IMR-90 (cell line): ENCODE results near the gene HSBP1L1. TPM values are rescaled to one million over a fixed set of nuclear protein-coding genes. Genes with fewer than 3 reads are reported as not detected.

Experiments
- ATAC-seq: fragments of 200-7000 bp; cut with Tn5 transposase; 2 replicates; pipeline ENCODE4 v1.9.1; 2020; ENCODE audit warnings: low read depth, mild to moderate bottlenecking, moderate library complexity
- BruUV-seq: library from RNA; stranded (reverse); fragments of 400-500 nt; replicated peaks from 2 replicates; lab custom pipeline; 2021; lab: Mats Ljungman, UMichigan
- CTCF ChIA-PET: fragments of 300-600 bp; formaldehyde crosslinking; extraction: SDS; loops from one replicate; lab custom pipeline; 2021; ENCODE audit warnings: antibody characterized with exemption; lab: Yijun Ruan, JAX
- POLR2A ChIA-PET: fragments of 300-600 bp; sonication (Branson Sonifier 250); formaldehyde crosslinking; loops from one replicate; lab custom pipeline; 2022; ENCODE audit warnings: antibody characterized with exemption; ENCODE audit not compliant: unreplicated experiment; lab: Charles Lee
- DNase-seq: peaks from one replicate; pipeline ENCODE4 v3.0.0; 2013
- H2AFZ ChIP-seq: replicated peaks from 2 replicates; pipeline ENCODE3; 2013; ENCODE audit warnings: low read length, mild to moderate bottlenecking; ENCODE audit not compliant: poor library complexity
- H2AK5ac ChIP-seq: 2 replicates; pipeline ENCODE4 v1.6.1; 2013; ENCODE audit warnings: low read depth, low read length, inconsistent platforms
- H2AK9ac ChIP-seq: replicated peaks from 2 replicates; pipeline ENCODE3; 2013; ENCODE audit warnings: mild to moderate bottlenecking, low read depth, low read length, moderate library complexity; ENCODE audit not compliant: poor library complexity
- H2BK120ac ChIP-seq: 2 replicates; pipeline ENCODE4 v1.6.1; 2013; ENCODE audit warnings: low read depth, low read length, inconsistent platforms
- H2BK15ac ChIP-seq: 3 replicates; pipeline ENCODE4 v1.6.1; 2013; ENCODE audit warnings: low read depth, low read length, inconsistent platforms
- H2BK20ac ChIP-seq: 2 replicates; pipeline ENCODE4 v1.6.1; 2013; ENCODE audit warnings: low read depth, mild to moderate bottlenecking, inconsistent platforms, low read length, moderate library complexity
- H2BK5ac ChIP-seq: 2 replicates; pipeline ENCODE4 v1.6.1; 2013; ENCODE audit warnings: mild to moderate bottlenecking, low read depth, low read length, inconsistent platforms; ENCODE audit not compliant: poor library complexity, severe bottlenecking
- H3K14ac ChIP-seq: replicated peaks from 2 replicates; pipeline ENCODE4 v1.6.1; 2013; ENCODE audit warnings: low read depth, low read length, inconsistent platforms
- H3K18ac ChIP-seq: 2 replicates; pipeline ENCODE4 v1.6.1; 2013; ENCODE audit warnings: low read depth, low read length, control low read depth
- H3K23ac ChIP-seq: 2 replicates; pipeline ENCODE4 v1.6.1; 2013; ENCODE audit warnings: low read depth, low read length, inconsistent platforms
- H3K27ac ChIP-seq: 2 replicates; pipeline ENCODE4 v1.5.1; 2013; ENCODE audit warnings: mild to moderate bottlenecking, control low read depth, low read length; ENCODE audit not compliant: insufficient read depth
- H3K27me3 ChIP-seq: 2 replicates; pipeline ENCODE4 v1.6.1; 2013; ENCODE audit warnings: low read length; ENCODE audit not compliant: control insufficient read depth, insufficient read depth
- H3K36me3 ChIP-seq: 2 replicates; pipeline ENCODE4 v1.6.1; 2013; ENCODE audit warnings: low read length, mixed read lengths; ENCODE audit not compliant: control insufficient read depth, insufficient read depth
- H3K4ac ChIP-seq: 2 replicates; pipeline ENCODE4 v1.6.1; 2013; ENCODE audit warnings: low read depth, low read length, inconsistent platforms
- H3K4me1 ChIP-seq: 2 replicates; pipeline ENCODE4 v1.6.1; 2013; ENCODE audit warnings: low read length, mixed read lengths; ENCODE audit not compliant: control insufficient read depth, insufficient read depth
- H3K4me2 ChIP-seq: 2 replicates; pipeline ENCODE4 v1.6.1; 2013; ENCODE audit warnings: low read depth, mild to moderate bottlenecking, control low read depth, low read length, moderate library complexity
- H3K4me3 ChIP-seq: 2 replicates; pipeline ENCODE4 v1.5.1; 2013; ENCODE audit warnings: low read depth, mild to moderate bottlenecking, control low read depth, low read length, moderate library complexity; ENCODE audit not compliant: insufficient read depth
- H3K56ac ChIP-seq: 2 replicates; pipeline ENCODE4 v1.6.1; 2013; ENCODE audit warnings: low read length, inconsistent platforms; ENCODE audit not compliant: insufficient read depth; ENCODE audit errors: extremely low read depth
- H3K79me1 ChIP-seq, 2 experiments: 2 replicates each; pipeline ENCODE4 v1.6.1; 2013; ENCODE audit warnings: low read length in 2 of 2, inconsistent platforms in 1 of 2, low read depth in 1 of 2
- H3K9ac ChIP-seq: 2 replicates; pipeline ENCODE4 v1.6.1; 2013; ENCODE audit warnings: low read depth, low read length, control low read depth
- H3K9me1 ChIP-seq: 2 replicates; pipeline ENCODE4 v1.6.1; 2013; ENCODE audit warnings: low read length, inconsistent platforms; ENCODE audit not compliant: insufficient read depth
- H3K9me3 ChIP-seq: 2 replicates; pipeline ENCODE4 v1.6.1; 2013; ENCODE audit warnings: low read length; ENCODE audit not compliant: control insufficient read depth, insufficient read depth
- H4K20me1 ChIP-seq: 2 replicates; pipeline ENCODE4 v1.6.1; 2013; ENCODE audit warnings: low read length, inconsistent platforms; ENCODE audit not compliant: insufficient read depth
- H4K5ac ChIP-seq: 2 replicates; pipeline ENCODE4 v1.6.1; 2013; ENCODE audit warnings: mild to moderate bottlenecking, low read depth, low read length, control low read depth
- H4K8ac ChIP-seq, 2 experiments: 2 replicates each; pipeline ENCODE4 v1.6.1; 2013; ENCODE audit warnings: low read depth in 2 of 2, low read length in 2 of 2, control low read depth in 1 of 2, inconsistent platforms in 1 of 2
- H4K91ac ChIP-seq: 2 replicates; pipeline ENCODE4 v1.6.1; 2013; ENCODE audit warnings: low read depth, low read length, inconsistent platforms; ENCODE audit not compliant: insufficient read depth
- BHLHE40 ChIP-seq: fragments of 150-350 bp; IDR thresholded peaks from 2 replicates; pipeline ENCODE4 v1.6.1; 2016; ENCODE audit warnings: mild to moderate bottlenecking, low read depth, low read length
- CEBPB ChIP-seq: IDR thresholded peaks from 2 replicates; pipeline ENCODE4 v1.6.1; 2012; ENCODE audit warnings: low read depth, low read length, improper control_type of control experiment
- ELK1 ChIP-seq: fragments of 150-350 bp; IDR thresholded peaks from 2 replicates; pipeline ENCODE4 v1.6.1; 2016; ENCODE audit warnings: low read depth, mild to moderate bottlenecking, low read length, moderate library complexity, borderline replicate concordance
- MXI1 ChIP-seq: IDR thresholded peaks from 2 replicates; pipeline ENCODE4 v1.6.1; 2012; ENCODE audit warnings: low read depth, mild to moderate bottlenecking, low read length, moderate library complexity, borderline replicate concordance
- NFE2L2 ChIP-seq: fragments of 150-350 bp; IDR thresholded peaks from 2 replicates; pipeline ENCODE4 v1.6.1; 2016; ENCODE audit warnings: low read depth, mild to moderate bottlenecking, low read length
- POLR2A ChIP-seq: IDR thresholded peaks from 2 replicates; pipeline ENCODE4 v1.6.1; 2012; ENCODE audit warnings: mild to moderate bottlenecking, low read depth, low read length
- RAD21 ChIP-seq: IDR thresholded peaks from 2 replicates; pipeline ENCODE4 v1.6.1; 2012; ENCODE audit warnings: low read length, improper control_type of control experiment
- SMC3 ChIP-seq: fragments of 150-350 bp; IDR thresholded peaks from 2 replicates; pipeline ENCODE4 v1.6.1; 2016; ENCODE audit warnings: low read depth, mild to moderate bottlenecking, antibody characterized with exemption, low read length, moderate library complexity
- WGBS, 2 experiments: methylation state at CpG; one replicate each; pipeline versions ENCODE4 v1.1.5 to v1.1.7; 2013; ENCODE audit warnings: missing lambda C conversion rate in 2 of 2; ENCODE audit not compliant: insufficient read length in 1 of 2; ENCODE audit errors: extremely low coverage in 2 of 2; 5-methylcytosine and 5-hydroxymethylcytosine counted together
- dilution Hi-C: fragments of 300-500 bp; cut with HindIII; formaldehyde crosslinking; loops from one replicate; pipeline ENCODE4 v1.14.3; 2018; ENCODE audit warnings: low sequenced_read_pairs; ENCODE audit not compliant: unreplicated experiment
- in situ Hi-C: fragments of 300-500 bp; cut with MboI; formaldehyde crosslinking; loops from 3 replicates; pipeline ENCODE4 v1.14.3; 2019; ENCODE audit warnings: low sequenced_read_pairs, inconsistent platforms, mixed read lengths
- intact Hi-C: fragments of 100-400 bp; cut with micrococcal nuclease; formaldehyde crosslinking; loops from 2 replicates; pipeline ENCODE4 v1.10.0; 2022
- polyA plus RNA-seq, 3 experiments: library from polyadenylated mRNA; depleted of rRNA; stranded (reverse); fragments of >200 nt; gene quantifications; 2 replicates each; pipeline ENCODE4 v1.2.3, GENCODE V29; 2012; ENCODE audit warnings: low replicate concordance in 1 of 3
- total RNA-seq: library from RNA; depleted of rRNA; stranded (reverse); fragments of >200 nt; gene quantifications from 2 replicates; pipeline ENCODE4 v1.2.3, GENCODE V29; 2012
- TF ChIP-seq, protein P1 (sequence below): conservative IDR thresholded peaks from 2 replicates; pipeline ENCODE4 v1.5.1; 2012; ENCODE audit warnings: mild to moderate bottlenecking, low read depth, low read length, improper control_type of control experiment

HSBP1L1 gene
- total and polyA plus RNA-seq, 2 of the 4 experiments (the other 2 are of a cell fraction): 8.6 to 18.0 TPM

- Histone ChIP-seq H2BK5ac (no peak overlapping the region), H3K4me2 (no peak overlapping the region), H4K5ac (no peak overlapping the region), H3K36me3 (peaks cover 50% of the 10 kb centered on the region), H2AK9ac (no peak overlapping the region), H2BK15ac (no peak overlapping the region), H3K9me3 (no peaks in the 10 kb centered on the region), H3K23ac (no peak overlapping the region), H4K91ac (no peak overlapping the region), H2AK5ac (no peak overlapping the region), H4K20me1 (peaks cover 73% of the 10 kb centered on the region), H2BK20ac (no peak overlapping the region), H3K18ac (no peak overlapping the region), H3K4ac (no peak overlapping the region), H3K79me1 (peaks cover 14 to 86% of the 10 kb centered on the region in 2 experiments), H3K4me3 (no peak overlapping the region), H4K8ac (no peak overlapping the region), H3K56ac (no peak overlapping the region), H3K9ac (no peak overlapping the region), H3K27me3 (no peaks in the 10 kb centered on the region), H2AFZ (no peak overlapping the region), H3K27ac (no peak overlapping the region), H3K4me1 (peaks cover 2% of the 10 kb centered on the region; the same call in 1 of the 2 replicates), H3K14ac (no peak overlapping the region), H3K9me1 (peaks cover 6% of the 10 kb centered on the region; the same call in 1 of the 2 replicates), H2BK120ac (no peak overlapping the region)
- no TSS peak for BruUV-seq
- TF ChIP-seq CEBPB (no peak), SMC3 (no peak), RAD21 (no peak), NFE2L2 (no peak), ELK1 (no peak), BHLHE40 (no peak), MXI1 (no peak), POLR2A (no peak)
- TF ChIP-seq, protein P1, sequence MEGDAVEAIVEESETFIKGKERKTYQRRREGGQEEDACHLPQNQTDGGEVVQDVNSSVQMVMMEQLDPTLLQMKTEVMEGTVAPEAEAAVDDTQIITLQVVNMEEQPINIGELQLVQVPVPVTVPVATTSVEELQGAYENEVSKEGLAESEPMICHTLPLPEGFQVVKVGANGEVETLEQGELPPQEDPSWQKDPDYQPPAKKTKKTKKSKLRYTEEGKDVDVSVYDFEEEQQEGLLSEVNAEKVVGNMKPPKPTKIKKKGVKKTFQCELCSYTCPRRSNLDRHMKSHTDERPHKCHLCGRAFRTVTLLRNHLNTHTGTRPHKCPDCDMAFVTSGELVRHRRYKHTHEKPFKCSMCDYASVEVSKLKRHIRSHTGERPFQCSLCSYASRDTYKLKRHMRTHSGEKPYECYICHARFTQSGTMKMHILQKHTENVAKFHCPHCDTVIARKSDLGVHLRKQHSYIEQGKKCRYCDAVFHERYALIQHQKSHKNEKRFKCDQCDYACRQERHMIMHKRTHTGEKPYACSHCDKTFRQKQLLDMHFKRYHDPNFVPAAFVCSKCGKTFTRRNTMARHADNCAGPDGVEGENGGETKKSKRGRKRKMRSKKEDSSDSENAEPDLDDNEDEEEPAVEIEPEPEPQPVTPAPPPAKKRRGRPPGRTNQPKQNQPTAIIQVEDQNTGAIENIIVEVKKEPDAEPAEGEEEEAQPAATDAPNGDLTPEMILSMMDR: no peak
- ATAC-seq (no peak), DNase-seq (no peak)
- POLR2A ChIA-PET: no interaction called here
- intact Hi-C loops (no loop called here), dilution Hi-C loops (no loop called here), in situ Hi-C loops (no loop called here)
- CTCF ChIA-PET: no interaction called here
- WGBS, 2 experiments: 100% methylated on average over 9 of the region's 16 CpGs; no CpG with 5 or more reads in 1 of the 2 experiments
These were observed 22.8 kb upstream of the HSBP1L1 start for GRCh38 chr18:79941473-79942119.
